ENCODE results near the gene ICAM1.

Gene ICAM1, protein sequence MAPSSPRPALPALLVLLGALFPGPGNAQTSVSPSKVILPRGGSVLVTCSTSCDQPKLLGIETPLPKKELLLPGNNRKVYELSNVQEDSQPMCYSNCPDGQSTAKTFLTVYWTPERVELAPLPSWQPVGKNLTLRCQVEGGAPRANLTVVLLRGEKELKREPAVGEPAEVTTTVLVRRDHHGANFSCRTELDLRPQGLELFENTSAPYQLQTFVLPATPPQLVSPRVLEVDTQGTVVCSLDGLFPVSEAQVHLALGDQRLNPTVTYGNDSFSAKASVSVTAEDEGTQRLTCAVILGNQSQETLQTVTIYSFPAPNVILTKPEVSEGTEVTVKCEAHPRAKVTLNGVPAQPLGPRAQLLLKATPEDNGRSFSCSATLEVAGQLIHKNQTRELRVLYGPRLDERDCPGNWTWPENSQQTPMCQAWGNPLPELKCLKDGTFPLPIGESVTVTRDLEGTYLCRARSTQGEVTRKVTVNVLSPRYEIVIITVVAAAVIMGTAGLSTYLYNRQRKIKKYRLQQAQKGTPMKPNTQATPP

DNA sequence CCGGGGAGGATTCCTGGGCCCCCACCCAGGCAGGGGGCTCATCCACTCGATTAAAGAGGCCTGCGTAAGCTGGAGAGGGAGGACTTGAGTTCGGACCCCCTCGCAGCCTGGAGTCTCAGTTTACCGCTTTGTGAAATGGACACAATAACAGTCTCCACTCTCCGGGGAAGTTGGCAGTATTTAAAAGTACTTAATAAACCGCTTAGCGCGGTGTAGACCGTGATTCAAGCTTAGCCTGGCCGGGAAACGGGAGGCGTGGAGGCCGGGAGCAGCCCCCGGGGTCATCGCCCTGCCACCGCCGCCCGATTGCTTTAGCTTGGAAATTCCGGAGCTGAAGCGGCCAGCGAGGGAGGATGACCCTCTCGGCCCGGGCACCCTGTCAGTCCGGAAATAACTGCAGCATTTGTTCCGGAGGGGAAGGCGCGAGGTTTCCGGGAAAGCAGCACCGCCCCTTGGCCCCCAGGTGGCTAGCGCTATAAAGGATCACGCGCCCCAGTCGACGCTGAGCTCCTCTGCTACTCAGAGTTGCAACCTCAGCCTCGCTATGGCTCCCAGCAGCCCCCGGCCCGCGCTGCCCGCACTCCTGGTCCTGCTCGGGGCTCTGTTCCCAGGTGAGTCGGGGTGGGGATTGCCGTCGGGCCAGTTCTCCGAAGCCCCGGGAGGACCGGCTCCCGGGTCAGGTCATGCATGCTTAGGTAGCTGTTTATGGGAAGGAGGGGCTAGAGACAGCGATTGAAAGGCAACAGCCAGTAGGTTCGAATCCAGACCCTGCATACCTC is at the start of gene ICAM1:
Gene ICAM1 (plus strand): TSS at position 505 of the 779 bp plus-strand sequence. CDS start 40 bp downstream, at position 545.
- TF ChIP-seq, protein P1, sequence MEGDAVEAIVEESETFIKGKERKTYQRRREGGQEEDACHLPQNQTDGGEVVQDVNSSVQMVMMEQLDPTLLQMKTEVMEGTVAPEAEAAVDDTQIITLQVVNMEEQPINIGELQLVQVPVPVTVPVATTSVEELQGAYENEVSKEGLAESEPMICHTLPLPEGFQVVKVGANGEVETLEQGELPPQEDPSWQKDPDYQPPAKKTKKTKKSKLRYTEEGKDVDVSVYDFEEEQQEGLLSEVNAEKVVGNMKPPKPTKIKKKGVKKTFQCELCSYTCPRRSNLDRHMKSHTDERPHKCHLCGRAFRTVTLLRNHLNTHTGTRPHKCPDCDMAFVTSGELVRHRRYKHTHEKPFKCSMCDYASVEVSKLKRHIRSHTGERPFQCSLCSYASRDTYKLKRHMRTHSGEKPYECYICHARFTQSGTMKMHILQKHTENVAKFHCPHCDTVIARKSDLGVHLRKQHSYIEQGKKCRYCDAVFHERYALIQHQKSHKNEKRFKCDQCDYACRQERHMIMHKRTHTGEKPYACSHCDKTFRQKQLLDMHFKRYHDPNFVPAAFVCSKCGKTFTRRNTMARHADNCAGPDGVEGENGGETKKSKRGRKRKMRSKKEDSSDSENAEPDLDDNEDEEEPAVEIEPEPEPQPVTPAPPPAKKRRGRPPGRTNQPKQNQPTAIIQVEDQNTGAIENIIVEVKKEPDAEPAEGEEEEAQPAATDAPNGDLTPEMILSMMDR (conservative IDR thresholded peaks at IDR 0.05; ENCODE audit: low read length), result no peak
- peak; percentile 39 for DNase-seq (ENCODE audit: low read depth)
- H3K4me3 ChIP-seq (ENCODE audit: low read length), result peak within 1 kb of the TSS; percentile 40

DNA sequence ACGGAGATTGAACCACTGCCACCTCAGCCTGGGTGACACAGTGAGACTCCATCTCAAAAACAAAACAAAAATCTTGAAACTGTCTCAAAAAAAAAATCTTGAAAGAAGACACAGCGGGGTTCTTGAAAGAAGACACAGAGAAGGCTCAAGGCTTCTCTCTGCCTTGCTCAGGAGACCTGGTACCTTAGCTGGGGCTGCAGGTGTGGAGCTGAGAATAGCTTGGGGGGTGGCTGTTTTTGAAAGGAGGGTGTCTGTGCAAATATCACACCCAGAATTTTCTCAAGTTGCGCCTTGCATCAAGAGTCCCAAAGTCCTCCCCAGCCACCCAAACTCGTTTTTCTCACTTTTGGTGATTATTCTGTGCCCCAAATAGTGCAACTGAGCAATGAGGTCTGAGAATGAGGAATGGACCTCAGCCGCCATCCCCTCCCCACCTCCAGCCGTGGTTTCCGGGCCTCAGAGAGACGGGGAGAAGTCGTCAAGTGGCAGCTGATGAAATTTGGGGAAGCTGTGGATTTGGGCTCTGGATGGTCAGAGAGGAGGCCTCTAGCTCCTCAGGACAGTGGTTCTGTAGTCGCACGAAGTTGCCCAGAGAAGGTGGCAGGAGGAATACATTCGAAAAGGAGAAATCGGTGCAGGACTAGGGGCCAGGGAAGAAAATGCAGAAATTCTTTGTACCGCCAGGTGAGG is 48.6 kb upstream of the ICAM1 start:
- TF ChIP-seq, protein P1 (conservative IDR thresholded peaks at IDR 0.05; ENCODE audit: low read length), result no peak
- H3K4me3 ChIP-seq (ENCODE audit: low read length), result no peak overlapping the region
- no peak for DNase-seq (ENCODE audit: low read depth)

DNA sequence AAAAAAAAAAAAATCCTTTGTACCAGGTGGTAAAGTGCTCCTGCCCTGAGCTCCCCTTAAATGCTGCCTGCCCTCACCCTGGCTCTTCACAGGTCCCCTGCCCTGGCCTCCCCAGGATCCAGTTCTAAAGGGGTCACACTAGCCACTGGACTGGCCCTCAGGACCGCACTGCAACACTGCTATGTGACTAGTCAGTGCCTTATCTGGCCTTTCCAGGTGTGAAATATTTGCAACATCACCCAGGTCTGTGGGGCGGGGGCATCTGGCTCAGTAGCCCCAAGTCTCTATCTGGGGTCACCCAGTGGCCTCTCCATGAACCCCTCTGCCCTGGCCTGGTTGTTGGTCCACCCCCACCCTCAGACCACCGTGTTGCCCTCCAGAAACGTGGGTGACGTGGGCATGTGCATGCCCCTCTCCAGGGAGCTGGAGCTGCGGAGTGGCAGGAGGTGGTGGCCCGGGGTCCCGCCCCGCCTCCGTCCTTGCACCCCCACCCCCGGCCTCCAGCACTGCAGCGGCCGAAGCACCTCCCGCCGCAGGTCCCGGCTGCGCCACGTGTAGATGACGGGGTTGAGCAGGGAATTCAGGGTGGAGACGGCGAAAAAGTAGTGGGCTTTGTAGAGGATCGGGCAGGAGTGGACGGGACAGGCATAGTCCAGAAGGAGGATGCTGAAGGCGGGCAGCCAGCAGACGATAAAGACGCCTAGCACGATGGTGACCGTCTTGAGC is 47.3 kb upstream of the ICAM1 start:
- H3K4me3 ChIP-seq (ENCODE audit: low read length), result no peak overlapping the region
- TF ChIP-seq, protein P1 (conservative IDR thresholded peaks at IDR 0.05; ENCODE audit: low read length), result no peak
- no peak for DNase-seq (ENCODE audit: low read depth)

DNA sequence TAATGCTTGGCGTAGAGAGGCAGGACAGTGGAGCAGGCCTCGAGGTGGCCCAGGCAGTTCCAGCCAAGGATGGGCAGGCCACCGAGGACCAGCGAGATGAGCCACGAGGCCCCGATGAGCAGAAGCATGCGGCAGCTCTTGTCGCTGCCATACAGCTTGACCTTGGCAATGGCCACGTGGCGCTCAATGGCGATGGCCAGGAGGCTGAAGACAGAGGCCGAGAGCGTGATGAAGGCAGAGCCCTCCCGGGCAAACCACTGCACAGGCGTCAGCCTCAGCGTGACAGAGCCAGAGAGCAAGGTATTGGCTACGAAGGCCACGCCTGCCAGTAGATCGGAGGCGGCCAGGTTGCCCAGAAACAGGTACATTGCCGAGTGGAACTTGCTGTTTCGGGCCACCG is 46.6 kb upstream of the ICAM1 start:
- no peak for DNase-seq (ENCODE audit: low read depth)
- H3K4me3 ChIP-seq (ENCODE audit: low read length), result no peak overlapping the region
- TF ChIP-seq, protein P1 (conservative IDR thresholded peaks at IDR 0.05; ENCODE audit: low read length), result no peak

DNA sequence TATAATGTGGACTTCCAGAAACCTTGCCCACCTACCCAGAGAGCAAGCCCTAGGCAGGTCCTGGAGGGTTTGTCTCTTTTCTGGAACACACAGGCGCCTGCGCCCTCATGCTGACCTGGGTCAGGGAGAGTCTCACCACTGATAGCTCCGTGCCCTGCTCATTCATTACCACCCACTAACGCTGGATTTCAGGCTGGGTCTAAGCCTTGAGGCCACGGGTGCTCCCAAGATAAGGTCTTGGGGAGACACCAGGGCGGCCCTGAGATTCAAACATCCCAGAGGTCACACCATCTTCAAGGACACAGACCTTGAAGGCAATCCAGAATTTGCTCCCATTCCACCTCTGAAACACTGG is 44.9 kb upstream of the ICAM1 start:
- H3K4me3 ChIP-seq (ENCODE audit: low read length), result no peak overlapping the region
- TF ChIP-seq, protein P1 (conservative IDR thresholded peaks at IDR 0.05; ENCODE audit: low read length), result no peak
- no peak for DNase-seq (ENCODE audit: low read depth)

DNA sequence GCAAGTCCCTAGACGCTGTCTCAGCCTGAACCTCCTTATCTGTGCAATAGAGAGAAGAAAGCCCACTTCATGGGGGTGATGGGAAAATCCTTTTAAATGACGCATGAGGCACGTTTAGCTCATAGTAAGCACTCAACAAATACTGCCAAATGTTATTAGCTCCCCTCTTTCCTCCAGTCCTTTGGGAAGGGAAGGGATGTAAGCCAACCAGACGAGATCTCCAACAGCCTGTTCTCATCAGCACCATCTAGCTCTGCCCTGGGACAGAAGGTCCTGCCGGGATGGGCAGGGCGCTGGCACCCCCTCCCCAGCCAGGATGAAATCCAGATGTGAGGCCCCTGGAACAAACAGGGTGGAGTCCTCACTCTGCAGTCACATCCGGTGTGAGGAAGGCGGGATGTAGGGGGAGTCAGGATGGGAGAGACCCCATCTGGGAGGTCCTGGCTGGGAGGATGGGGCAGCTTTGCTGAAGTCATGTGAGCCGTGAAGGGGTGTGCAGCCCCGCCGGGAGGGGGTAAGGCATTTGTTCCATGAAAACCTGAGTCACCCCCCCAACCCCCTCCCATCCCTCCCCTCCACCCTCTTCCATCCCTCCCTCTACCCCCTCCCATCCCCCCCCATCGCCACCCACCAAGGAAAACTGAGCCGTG is 44.4 kb upstream of the ICAM1 start:
- H3K4me3 ChIP-seq (ENCODE audit: low read length), result peak overlapping the region; percentile 27
- DNase-seq (ENCODE audit: low read depth), result peak; percentile 92
- TF ChIP-seq, protein P1 (conservative IDR thresholded peaks at IDR 0.05; ENCODE audit: low read length), result 0 out of 2 replicates have a peak, but pooled peaks have one; percentile 1
